NCI-H2081 treated with DMSO at 0.1 percent for 48 hours (cell line): Measurements from ENCODE around the gene FOXP4.

Experiments
- DNase-seq: peaks from one replicate; lab custom pipeline; 2025; lab: John Stamatoyannopoulos, UW

Gene FOXP4

GRCh38 chr6:41547799-41548097, 1.6 kb downstream of the FOXP4 start:
- no peak for DNase-seq

- no peak for DNase-seq
These were observed 2.1 kb downstream of the FOXP4 start for GRCh38 chr6:41548098-41548840.

- DNase-seq: no peak
These were observed 2.9 kb downstream of the FOXP4 start for GRCh38 chr6:41548841-41549642.

GRCh38 chr6:41549673-41550072, 3.5 kb downstream of the FOXP4 start:
- no peak for DNase-seq

GRCh38 chr6:41551086-41551700, 5.0 kb downstream of the FOXP4 start:
- no peak for DNase-seq

GRCh38 chr6:41551857-41552256, 5.7 kb downstream of the FOXP4 start:
- DNase-seq: no peak

- DNase-seq: no peak
These were observed 6.5 kb downstream of the FOXP4 start for GRCh38 chr6:41552723-41553122.

GRCh38 chr6:41553405-41553999, 7.3 kb downstream of the FOXP4 start:
- DNase-seq: no peak

GRCh38 chr6:41555326-41556300, 9.4 kb downstream of the FOXP4 start:
- DNase-seq: no peak

GRCh38 chr6:41557335-41557734, 11.2 kb downstream of the FOXP4 start:
- DNase-seq: no peak

- DNase-seq: no peak
These were observed 12.0 kb downstream of the FOXP4 start for GRCh38 chr6:41558033-41558807.

- DNase-seq: no peak
These were observed 13.7 kb downstream of the FOXP4 start for GRCh38 chr6:41559655-41560427.

GRCh38 chr6:41560431-41561192, 14.4 kb downstream of the FOXP4 start:
- no peak for DNase-seq

GRCh38 chr6:41561416-41561815, 15.2 kb downstream of the FOXP4 start:
- no peak for DNase-seq

- DNase-seq: no peak
These were observed 16.0 kb downstream of the FOXP4 start for GRCh38 chr6:41561931-41562911.

- no peak for DNase-seq
These were observed 17.0 kb downstream of the FOXP4 start for GRCh38 chr6:41563060-41563776.

- DNase-seq: no peak
These were observed 18.4 kb downstream of the FOXP4 start for GRCh38 chr6:41564448-41565142.
